Esophagus squamous epithelium (tissue), 4 donors: ENCODE results near the gene WNT7B.

Experiments used
- CTCF ChIP-seq, 6 experiments: fragments of 450-650 bp in 4 of 6; fragments of 200-600 bp in 2 of 6; sonication (generic) in 2 of 6; IDR thresholded peaks; one replicate each; pipeline ENCODE4 v1.5.1; 2016 to 2019; ENCODE audit warnings: antibody characterized with exemption in 6 of 6, mild to moderate bottlenecking in 4 of 6, moderate library complexity in 4 of 6
- POLR2A ChIP-seq, 4 donors: fragments of 450-650 bp; IDR thresholded peaks; one replicate each; pipeline ENCODE4 v1.6.1; 2017; ENCODE audit warnings: antibody characterized with exemption in 4 of 4, mild to moderate bottlenecking in 4 of 4, moderate library complexity in 3 of 4

GRCh38 chr22:46001046-46001425 lies 24.1 kb upstream of the WNT7B start:
- no peak for TF ChIP-seq CTCF (IDR thresholded peaks at IDR 0.05)
- no peak for TF ChIP-seq POLR2A (IDR thresholded peaks at IDR 0.05)
